GM12878 (cell line): Measurements from ENCODE around the gene SEMA6C. TPM values are rescaled to one million over a fixed set of nuclear protein-coding genes. Genes with fewer than 3 reads are reported as not detected.

Source experiments
- ATAC-seq: fragments of 200-7000 bp; cut with Tn5 transposase; 3 replicates; pipeline ENCODE4 v1.9.1; 2020; ENCODE audit warnings: mild to moderate bottlenecking, moderate library complexity
- BruUV-seq: library from RNA; stranded (reverse); fragments of 400-500 nt; replicated peaks from 2 replicates; lab custom pipeline; 2021; lab: Mats Ljungman, UMichigan
- CTCF ChIA-PET: fragments of 300-600 bp; sonication (Branson Sonifier 250); formaldehyde crosslinking; extraction: SDS; loops from one replicate; lab custom pipeline; 2021; ENCODE audit warnings: inconsistent platforms; lab: Yijun Ruan, JAX
- POLR2A ChIA-PET: fragments of 350-600 bp; formaldehyde crosslinking; extraction: SDS; loops from one replicate; lab custom pipeline; 2021; ENCODE audit warnings: inconsistent platforms; lab: Charles Lee
- RAD21 ChIA-PET: fragments of 300-600 bp; sonication (Branson Sonifier 250); formaldehyde crosslinking; loops from one replicate; lab custom pipeline; 2023; ENCODE audit warnings: antibody characterized with exemption; ENCODE audit not compliant: unreplicated experiment; lab: Charles Lee
- SMC1A ChIA-PET: fragments of 300-600 bp; sonication (Branson Sonifier 250); formaldehyde crosslinking; loops from one replicate; lab custom pipeline; 2023; ENCODE audit not compliant: unreplicated experiment, uncharacterized antibody; lab: Charles Lee
- DNase-seq: peaks from one replicate; pipeline ENCODE4 v3.0.0-alpha.2; 2011; ENCODE audit warnings: low read depth, low spot score
- FAIRE-seq: peaks from 3 replicates; lab custom pipeline; 2011; peaks lifted over from hg19 to GRCh38; lab: Jason Lieb, UNC
- H2AFZ ChIP-seq: 2 replicates; pipeline ENCODE4 v1.6.0; 2011; ENCODE audit warnings: low read depth, low read length, control low read depth; ENCODE audit not compliant: control insufficient read depth
- H3K27ac ChIP-seq: 2 replicates; pipeline ENCODE4 v1.5.1; 2011; ENCODE audit warnings: control low read depth; ENCODE audit not compliant: control insufficient read depth, insufficient read depth
- H3K27me3 ChIP-seq, 2 experiments: replicated peaks in 1 of 2; 2 replicates each; pipeline versions ENCODE4 v1.6.0 to v1.6.1; 2011; ENCODE audit warnings: low read length in 1 of 2; ENCODE audit not compliant: control insufficient read depth in 2 of 2, insufficient read depth in 2 of 2
- H3K36me3 ChIP-seq, 2 experiments: 2 replicates each; pipeline ENCODE4 v1.5.1; 2011; ENCODE audit warnings: low read length in 1 of 2; ENCODE audit not compliant: control insufficient read depth in 2 of 2, insufficient read depth in 2 of 2
- H3K4me1 ChIP-seq: 2 replicates; pipeline ENCODE4 v1.6.1; 2011; ENCODE audit warnings: mild to moderate bottlenecking, low read length, moderate library complexity, mixed read lengths; ENCODE audit not compliant: control insufficient read depth, insufficient read depth
- H3K4me2 ChIP-seq: 2 replicates; pipeline ENCODE4 v1.6.0; 2011; ENCODE audit warnings: control low read depth; ENCODE audit not compliant: control insufficient read depth, insufficient read depth
- H3K4me3 ChIP-seq: fragments of 200-600 bp; sonication (generic); 2 replicates; pipeline ENCODE4 v1.5.1; 2016
- H3K79me2 ChIP-seq: 2 replicates; pipeline ENCODE4 v1.6.0; 2011; ENCODE audit warnings: low read length; ENCODE audit not compliant: control insufficient read depth, insufficient read depth
- H3K9ac ChIP-seq: 2 replicates; pipeline ENCODE4 v1.8.0; 2011; ENCODE audit warnings: low read length, control low read depth, mixed read lengths; ENCODE audit not compliant: control insufficient read depth, insufficient read depth
- H3K9me3 ChIP-seq: replicated peaks from 3 replicates; pipeline ENCODE4 v1.5.1; 2011; ENCODE audit warnings: mild to moderate bottlenecking, low read length; ENCODE audit not compliant: control insufficient read depth, insufficient read depth
- H4K20me1 ChIP-seq: 2 replicates; pipeline ENCODE4 v1.6.0; 2011; ENCODE audit not compliant: control insufficient read depth, insufficient read depth
- ATF7 ChIP-seq: fragments of 450-650 bp; IDR thresholded peaks from 2 replicates; pipeline ENCODE4 v1.6.1; 2016; ENCODE audit warnings: low read depth, mild to moderate bottlenecking
- BRCA1 ChIP-seq: IDR thresholded peaks from 2 replicates; pipeline ENCODE4 v1.6.1; 2011; ENCODE audit warnings: low read depth, low read length, improper control_type of control experiment
- CHD4 ChIP-seq: fragments of 200-600 bp; sonication (generic); IDR thresholded peaks from 2 replicates; pipeline ENCODE4 v1.6.1; 2016; ENCODE audit warnings: mild to moderate bottlenecking
- EED ChIP-seq: sonication (generic); IDR thresholded peaks from 2 replicates; pipeline ENCODE4 v1.6.1; 2016; ENCODE audit warnings: antibody characterized with exemption, low read depth
- ETV6 ChIP-seq, 2 experiments: fragments of 450-650 bp in 1 of 2; IDR thresholded peaks in 1 of 2; conservative IDR thresholded peaks in 1 of 2; 2 replicates each; pipeline ENCODE4 v1.6.1; 2014; ENCODE audit warnings: antibody characterized with exemption in 1 of 2, borderline replicate concordance in 1 of 2, low read depth in 1 of 2, mild to moderate bottlenecking in 1 of 2, moderate library complexity in 1 of 2
- MXI1 ChIP-seq: fragments of 150-350 bp; IDR thresholded peaks from 2 replicates; pipeline ENCODE4 v1.6.1; 2011; ENCODE audit warnings: low read depth, mild to moderate bottlenecking, inconsistent platforms, low read length, improper control_type of control experiment
- MYC ChIP-seq: IDR thresholded peaks from 2 replicates; pipeline ENCODE4 v1.6.1; 2011; ENCODE audit warnings: mild to moderate bottlenecking, low read length, moderate library complexity, inconsistent platforms; ENCODE audit not compliant: insufficient read depth, insufficient replicate concordance, insufficient read length, severe bottlenecking
- PAX8 ChIP-seq: fragments of 450-650 bp; IDR thresholded peaks from 2 replicates; pipeline ENCODE4 v1.6.1; 2017; ENCODE audit warnings: mild to moderate bottlenecking, moderate library complexity
- STAT3 ChIP-seq: IDR thresholded peaks from 2 replicates; pipeline ENCODE4 v1.6.1; 2011; ENCODE audit warnings: low read depth, low read length, improper control_type of control experiment
- TARDBP ChIP-seq: IDR thresholded peaks from 2 replicates; pipeline ENCODE4 v1.6.1; 2016; ENCODE audit warnings: borderline replicate concordance
- TCF3 ChIP-seq: IDR thresholded peaks from 2 replicates; pipeline ENCODE4 v1.6.1; 2012; ENCODE audit warnings: low read depth, mild to moderate bottlenecking, low read length, borderline replicate concordance; ENCODE audit not compliant: insufficient read depth
- USF1 ChIP-seq: IDR thresholded peaks from 2 replicates; pipeline ENCODE4 v1.6.1; 2011; ENCODE audit warnings: borderline replicate concordance, low read depth, mild to moderate bottlenecking, moderate library complexity, mixed read lengths, low read length; ENCODE audit not compliant: insufficient read depth; ENCODE audit errors: extremely low read length
- WGBS: methylation state at CpG from one replicate; pipeline ENCODE4 v1.1.6; 2016; ENCODE audit warnings: low lambda C conversion rate; ENCODE audit not compliant: insufficient replicate concordance, insufficient coverage; ENCODE audit errors: missing lambda C conversion rate; 5-methylcytosine and 5-hydroxymethylcytosine counted together
- in situ Hi-C: fragments of 300-500 bp; cut with MboI; formaldehyde crosslinking; loops from 9 replicates; pipeline ENCODE4 v1.14.3; 2018; ENCODE audit warnings: mixed read lengths
- intact Hi-C: fragments of 100-400 bp; cut with micrococcal nuclease; formaldehyde crosslinking; loops from one replicate; pipeline ENCODE4 v1.14.2; 2022; ENCODE audit not compliant: unreplicated experiment
- polyA plus RNA-seq, 11 experiments: library from polyadenylated mRNA; depleted of rRNA in 4 of 11; unstranded in 6 of 11; stranded (reverse) in 5 of 11; fragments of >200 nt; fragmentation: Nextera tagmentation in 4 of 11; fragmentation: Illumina TruSeq in 1 of 11; extraction: Ambion mirVana in 4 of 11; extraction: Trizol in 1 of 11; gene quantifications; 1 replicate in 1 of 11; 2 replicates in 10 of 11; pipeline versions ENCODE4 v1.2.1 to v1.2.3, GENCODE V29; 2011 to 2016; ENCODE audit warnings: inconsistent platforms in 2 of 11, missing spikeins in 2 of 11, low read depth in 1 of 11
- total RNA-seq, 4 experiments: library from RNA; depleted of rRNA in 3 of 4; stranded (reverse); fragments of >200 nt in 3 of 4; fragmentation: Illumina TruSeq in 1 of 4; extraction: Trizol in 1 of 4; gene quantifications; 2 replicates each; pipeline versions ENCODE4 v1.2.1 to v1.2.3, GENCODE V29; 2013 to 2021

SEMA6C gene
- total and polyA plus RNA-seq, 10 of the 15 experiments (the other 5 are each of a cell fraction or from before 2014, with no cell fraction given), result 0.13 to 2.2 (median 0.29) TPM; not detected in 1

DNA sequence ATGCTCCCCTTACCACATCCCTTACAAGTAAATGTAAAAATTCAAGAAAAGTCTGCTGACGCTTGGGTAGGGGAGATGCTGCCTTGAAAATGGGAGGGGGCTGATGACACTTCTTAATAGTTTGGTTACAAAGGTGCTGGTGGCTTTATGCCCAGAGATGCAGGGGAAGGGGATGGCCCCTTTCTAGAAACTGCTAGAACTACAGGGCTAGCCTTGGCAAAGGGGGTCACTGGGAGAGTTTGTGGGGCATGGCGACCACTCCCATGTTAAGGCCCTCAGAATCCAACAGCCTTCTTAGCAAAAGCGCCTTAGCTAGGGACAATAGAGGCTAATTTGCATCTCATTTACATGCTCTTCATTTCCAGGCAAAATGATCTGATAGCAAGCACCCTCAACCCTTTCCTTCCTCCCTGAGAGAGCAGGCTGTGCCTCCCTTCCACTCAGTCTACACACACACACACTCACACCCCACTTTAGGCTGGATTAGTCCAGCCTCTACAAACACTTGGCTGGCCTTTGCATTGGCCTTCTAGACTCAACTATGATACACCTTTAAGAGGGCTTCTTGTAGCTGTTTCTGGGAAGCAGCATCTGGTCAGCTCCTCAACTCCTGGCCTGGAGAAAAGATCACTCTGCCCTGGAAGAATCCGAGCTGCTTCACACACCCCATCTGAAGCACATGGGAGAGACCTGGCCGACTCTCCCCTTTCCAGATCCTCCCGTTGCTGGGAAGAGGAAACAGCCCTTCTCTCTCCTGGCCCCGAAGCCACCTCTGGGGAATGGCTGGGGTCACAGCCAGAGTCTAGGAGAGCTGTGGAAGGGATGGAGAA is 1.7 kb downstream of the SEMA6C start (continued):
- TF ChIP-seq USF1 (no peak), STAT3 (no peak)

DNA sequence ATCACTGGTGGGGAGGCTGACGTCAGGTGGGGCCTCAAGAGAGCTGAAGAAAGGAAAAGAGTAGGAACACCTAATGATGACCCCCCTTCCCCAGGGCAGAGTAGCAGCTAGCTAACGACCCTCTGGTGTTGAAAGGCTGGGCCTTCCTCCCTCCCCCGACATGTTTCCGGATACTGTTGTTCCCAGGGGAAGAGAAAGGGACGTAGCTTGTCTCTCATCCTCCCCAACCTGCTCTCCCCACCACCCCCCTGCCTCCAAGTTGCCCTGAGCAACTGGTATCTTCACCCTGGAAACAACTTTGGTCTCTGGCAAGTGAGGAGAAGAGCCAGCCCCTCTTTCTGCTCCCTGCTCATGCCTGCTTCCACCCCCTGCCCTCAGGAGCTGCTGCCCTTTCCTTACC is 2.4 kb downstream of the SEMA6C start:
- no peaks in the 10 kb centered on the region for H3K79me2 ChIP-seq
- H4K20me1 ChIP-seq, result no peaks in the 10 kb centered on the region; the same call in 1 of the 2 replicates
- no peak for ATAC-seq
- H3K4me2 ChIP-seq, result no peak overlapping the region
- H2AFZ ChIP-seq, result no peak overlapping the region
- ChIA-PET SMC1A (interaction anchor here (0.8 kb wide), 1 partner anchor 44 kb away, joined by 3 read pairs; no protein-coding TSS in a partner anchor), POLR2A (interaction anchor here (0.6 to 0.8 kb wide), 3 partner anchors 65 to 164 kb away, joined by 5 to 8 read pairs (median 6); no protein-coding TSS in a partner anchor), CTCF (interaction anchor here (1.3 to 3.2 kb wide), 2 partner anchors 11 to 44 kb away, joined by 6 to 16 read pairs; no protein-coding TSS in a partner anchor), RAD21 (interaction anchor here (2.7 kb wide), 1 partner anchor 11 kb away, joined by 13 read pairs; no protein-coding TSS in a partner anchor)
- H3K9me3 ChIP-seq, result no peaks in the 10 kb centered on the region
- no peak for DNase-seq
- intact Hi-C loops (no loop called here), in situ Hi-C loops (no loop called here)
- no peak for TF ChIP-seq MYC
- no peak for TF ChIP-seq TARDBP
- no peak for TF ChIP-seq TCF3
- no peak for TF ChIP-seq MXI1
- TF ChIP-seq ATF7, result no peak
- no peak for TF ChIP-seq ETV6 (conservative IDR thresholded peaks at IDR 0.05 in 1 of 2, IDR thresholded peaks at IDR 0.05 in 1 of 2; ENCODE audit: borderline replicate concordance in 1 of 2, low read depth in 1 of 2)
- no peak for TF ChIP-seq BRCA1
- TF ChIP-seq PAX8, result no peak
- no peak for TF ChIP-seq EED
- no peak for TF ChIP-seq CHD4
- 0% methylated on average over 5 of the region's 5 CpGs for WGBS
- no peaks in the 10 kb centered on the region; the same call in 1 of the 2 replicates for H3K4me1 ChIP-seq
- H3K9ac ChIP-seq, result no peak overlapping the region
- BruUV-seq, result no TSS peak
- no peak overlapping the region for H3K4me3 ChIP-seq
- H3K27ac ChIP-seq, result no peak overlapping the region
- H3K36me3 ChIP-seq, result no peaks in the 10 kb centered on the region
- FAIRE-seq, result no peak
- H3K27me3 ChIP-seq, result peaks cover 0 to 8% of the 10 kb centered on the region in 2 experiments
